ENCODE results near the gene TICAM2. TPM values are rescaled to one million over a fixed set of nuclear protein-coding genes. Genes with fewer than 3 reads are reported as not detected.

TICAM2 gene
- total RNA-seq, 1 donor from 2014 or later, result 0.53 TPM

DNA sequence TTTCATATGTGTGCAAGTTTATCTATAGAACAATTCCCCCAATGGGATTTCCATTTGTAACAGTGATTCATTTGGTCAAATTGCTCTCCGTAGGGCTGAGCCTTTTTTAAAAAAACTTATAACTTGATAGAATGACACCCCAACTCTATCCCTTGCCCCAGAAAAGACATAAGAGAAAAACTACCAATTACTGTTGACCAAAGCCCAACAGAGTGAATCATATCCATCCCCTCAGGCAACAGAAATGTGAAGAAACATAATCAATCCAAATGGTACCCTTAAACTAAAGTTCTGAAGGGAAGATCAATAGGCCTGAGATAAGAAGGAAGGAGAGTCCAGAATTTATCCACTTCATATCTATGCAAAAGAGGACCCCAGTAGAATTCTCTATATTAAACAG is 17.8 kb downstream of the TICAM2 start:
- Histone ChIP-seq H3K4me1 (no peaks in the 10 kb centered on the region), H3K4me3 (no peak overlapping the region), H3K36me3 (peaks cover 5 to 10% of the 10 kb centered on the region in 2 donors), H3K27me3 (no peaks in the 10 kb centered on the region), H3K27ac (no peak overlapping the region), H3K9me3 (no peaks in the 10 kb centered on the region)
- intact Hi-C loops (cut with DNase I), result no loop called here
- TF ChIP-seq, protein P1, sequence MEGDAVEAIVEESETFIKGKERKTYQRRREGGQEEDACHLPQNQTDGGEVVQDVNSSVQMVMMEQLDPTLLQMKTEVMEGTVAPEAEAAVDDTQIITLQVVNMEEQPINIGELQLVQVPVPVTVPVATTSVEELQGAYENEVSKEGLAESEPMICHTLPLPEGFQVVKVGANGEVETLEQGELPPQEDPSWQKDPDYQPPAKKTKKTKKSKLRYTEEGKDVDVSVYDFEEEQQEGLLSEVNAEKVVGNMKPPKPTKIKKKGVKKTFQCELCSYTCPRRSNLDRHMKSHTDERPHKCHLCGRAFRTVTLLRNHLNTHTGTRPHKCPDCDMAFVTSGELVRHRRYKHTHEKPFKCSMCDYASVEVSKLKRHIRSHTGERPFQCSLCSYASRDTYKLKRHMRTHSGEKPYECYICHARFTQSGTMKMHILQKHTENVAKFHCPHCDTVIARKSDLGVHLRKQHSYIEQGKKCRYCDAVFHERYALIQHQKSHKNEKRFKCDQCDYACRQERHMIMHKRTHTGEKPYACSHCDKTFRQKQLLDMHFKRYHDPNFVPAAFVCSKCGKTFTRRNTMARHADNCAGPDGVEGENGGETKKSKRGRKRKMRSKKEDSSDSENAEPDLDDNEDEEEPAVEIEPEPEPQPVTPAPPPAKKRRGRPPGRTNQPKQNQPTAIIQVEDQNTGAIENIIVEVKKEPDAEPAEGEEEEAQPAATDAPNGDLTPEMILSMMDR (IDR thresholded peaks at IDR 0.05), result no peak
- DNase-seq (ENCODE audit: low spot score in 2 of 2), result no peak

DNA sequence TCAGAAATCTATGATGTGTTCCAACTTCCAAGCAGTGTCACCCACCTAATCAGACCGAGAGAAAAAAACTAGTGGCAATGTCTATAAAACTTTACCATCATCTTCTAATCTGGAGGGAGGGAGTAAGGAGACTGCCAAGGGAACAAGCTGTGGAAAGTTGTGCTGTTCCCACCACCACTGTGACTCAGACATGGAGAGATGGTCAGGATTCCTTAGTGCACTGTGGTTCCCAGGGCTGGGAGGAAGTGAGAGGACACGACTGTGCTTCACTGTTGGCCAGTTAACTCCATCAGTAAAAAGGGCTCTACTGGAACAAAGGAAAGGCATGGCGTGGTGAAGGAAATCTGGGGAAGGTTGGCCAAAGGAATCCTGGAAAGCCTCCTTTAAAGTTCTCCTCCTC is 18.8 kb downstream of the TICAM2 start:
- Histone ChIP-seq H3K27ac (no peak overlapping the region), H3K27me3 (no peaks in the 10 kb centered on the region), H3K4me1 (no peaks in the 10 kb centered on the region), H3K9me3 (no peaks in the 10 kb centered on the region), H3K36me3 (peaks cover 5 to 10% of the 10 kb centered on the region in 2 donors), H3K4me3 (no peak overlapping the region)
- intact Hi-C loops (cut with DNase I), result no loop called here
- DNase-seq (ENCODE audit: low spot score in 2 of 2), result no peak
- TF ChIP-seq, protein P1 (IDR thresholded peaks at IDR 0.05), result no peak

DNA sequence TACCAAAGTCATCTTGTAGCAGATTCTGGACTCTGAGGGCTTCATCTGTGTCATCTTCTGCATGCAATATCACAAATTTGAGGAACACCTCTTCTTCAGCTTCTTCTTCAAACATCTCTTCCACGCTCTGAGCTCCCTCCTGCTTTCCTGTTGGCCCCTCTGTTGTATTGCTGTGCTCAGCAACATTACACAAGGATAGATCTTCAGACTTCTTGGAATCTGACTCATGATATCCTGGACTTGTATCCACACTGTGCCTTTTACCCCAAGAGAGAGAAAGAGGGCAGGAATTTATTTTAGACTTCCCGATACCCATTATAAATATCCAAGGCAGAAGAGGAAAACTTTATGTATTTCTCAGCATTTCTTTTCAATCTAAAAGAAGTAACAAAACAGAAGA is 21.3 kb downstream of the TICAM2 start:
- intact Hi-C loops (cut with DNase I), result no loop called here
- Histone ChIP-seq H3K27ac (no peak overlapping the region), H3K27me3 (no peaks in the 10 kb centered on the region), H3K4me1 (no peaks in the 10 kb centered on the region), H3K36me3 (peaks cover 5 to 10% of the 10 kb centered on the region in 2 donors), H3K9me3 (no peaks in the 10 kb centered on the region), H3K4me3 (no peak overlapping the region)
- DNase-seq (ENCODE audit: low spot score in 2 of 2), result no peak
- TF ChIP-seq, protein P1 (IDR thresholded peaks at IDR 0.05), result no peak

DNA sequence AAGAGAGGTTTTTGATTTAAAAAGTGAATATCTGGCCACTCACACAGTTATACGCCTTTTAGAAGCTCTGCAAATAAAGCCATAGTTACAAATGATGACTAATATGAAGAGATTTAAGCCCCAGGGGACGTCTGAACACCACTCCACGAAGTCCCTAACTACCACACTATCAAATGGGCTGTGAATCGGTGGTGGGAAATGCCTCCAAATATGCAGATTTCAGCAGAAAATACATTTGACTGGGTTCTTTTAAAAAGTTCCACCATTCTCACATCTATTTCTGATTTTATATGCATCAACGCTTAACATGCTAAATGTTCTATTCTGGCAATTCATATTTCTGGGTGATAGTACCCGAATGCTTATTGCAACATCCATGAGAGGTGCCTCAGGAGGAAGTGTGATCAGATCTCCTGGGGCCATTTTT is 22.5 kb downstream of the TICAM2 start:
- Histone ChIP-seq H3K4me1 (no peaks in the 10 kb centered on the region), H3K36me3 (peaks cover 5 to 10% of the 10 kb centered on the region in 2 donors), H3K27ac (no peak overlapping the region), H3K27me3 (no peaks in the 10 kb centered on the region), H3K9me3 (no peaks in the 10 kb centered on the region), H3K4me3 (no peak overlapping the region)
- no peak for DNase-seq (ENCODE audit: low spot score in 2 of 2)
- intact Hi-C loops (cut with DNase I), result loop anchor here (5.0 kb wide), 1 partner anchor 37 kb away; the partner anchor contains the start of gene FEM1C
- TF ChIP-seq, protein P1 (IDR thresholded peaks at IDR 0.05), result no peak

DNA sequence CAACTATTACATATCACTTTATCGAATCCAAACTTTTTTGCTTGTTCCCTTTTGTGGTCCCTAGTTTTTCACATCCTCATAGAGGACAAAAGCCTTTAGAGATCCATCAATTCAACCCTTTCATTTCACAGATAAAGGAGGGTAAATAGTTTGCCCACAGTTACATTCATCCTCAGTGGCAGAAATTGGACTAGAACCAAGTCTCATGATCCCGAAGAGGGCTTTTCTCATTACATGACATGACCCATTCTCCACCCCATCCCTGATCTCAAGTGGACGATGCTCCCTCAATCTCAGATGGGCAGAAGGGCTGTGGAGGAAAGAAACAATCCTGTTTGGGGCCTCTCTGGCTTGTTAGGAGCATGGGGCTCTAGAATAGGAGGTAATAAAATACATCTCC is 23.1 kb downstream of the TICAM2 start:
- intact Hi-C loops (cut with DNase I), result loop anchor here (5.0 kb wide), 1 partner anchor 37 kb away; the partner anchor contains the start of gene FEM1C
- no peaks in the 10 kb centered on the region for H3K27me3 ChIP-seq
- H3K9me3 ChIP-seq, result no peaks in the 10 kb centered on the region
- H3K36me3 ChIP-seq, result peaks cover 5 to 10% of the 10 kb centered on the region in 2 donors
- no peaks in the 10 kb centered on the region for H3K4me1 ChIP-seq
- no peak overlapping the region for H3K27ac ChIP-seq
- DNase-seq (ENCODE audit: low spot score in 2 of 2), result no peak
- no peak overlapping the region for H3K4me3 ChIP-seq
- TF ChIP-seq, protein P1 (IDR thresholded peaks at IDR 0.05), result no peak

DNA sequence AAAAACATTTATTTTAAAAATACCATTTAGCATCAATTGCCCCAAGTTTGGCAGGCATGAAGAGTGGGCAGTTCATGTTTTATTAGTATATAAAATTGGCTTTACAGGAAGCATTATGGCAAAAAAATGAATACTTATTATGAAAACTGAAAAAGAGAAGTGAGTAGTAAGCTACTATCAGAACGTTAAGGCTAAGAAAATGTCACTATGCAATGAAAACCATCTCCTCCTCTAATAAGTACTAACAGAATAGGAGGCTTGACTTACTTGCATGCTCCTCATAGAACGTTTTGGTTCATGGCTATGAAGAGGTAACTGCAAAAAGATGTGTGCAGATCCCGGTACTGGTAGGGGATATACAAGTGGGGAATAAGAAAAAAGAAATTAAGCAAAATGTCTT is 23.6 kb downstream of the TICAM2 start:
- TF ChIP-seq, protein P1 (IDR thresholded peaks at IDR 0.05), result no peak
- intact Hi-C loops (cut with DNase I), result loop anchor here (5.0 kb wide), 1 partner anchor 36 kb away; the partner anchor contains the start of gene FEM1C
- H3K9me3 ChIP-seq, result no peaks in the 10 kb centered on the region

More for the DNA sequence above, 23.6 kb downstream of the TICAM2 start:
- Histone ChIP-seq H3K4me1 (no peaks in the 10 kb centered on the region), H3K27ac (no peak overlapping the region), H3K36me3 (peaks cover 5 to 10% of the 10 kb centered on the region in 2 donors), H3K4me3 (no peak overlapping the region), H3K27me3 (no peaks in the 10 kb centered on the region)
- no peak for DNase-seq (ENCODE audit: low spot score in 2 of 2)

Measured in ascending aorta (tissue), 2 donors.